CD8-positive, alpha-beta memory T cell (primary cell): ENCODE results near the gene GDF10. TPM values are rescaled to one million over a fixed set of nuclear protein-coding genes. Genes with fewer than 3 reads are reported as not detected.

Source experiments
- CTCF ChIA-PET: fragments of 350-600 bp; sonication (Branson Sonifier 250); formaldehyde crosslinking; loops from one replicate; lab custom pipeline; 2021; ENCODE audit warnings: antibody characterized with exemption; lab: Charles Lee
- POLR2A ChIA-PET: fragments of 350-600 bp; sonication (Branson Sonifier 250); formaldehyde crosslinking; loops from one replicate; lab custom pipeline; 2021; ENCODE audit warnings: antibody characterized with exemption; lab: Charles Lee
- DNase-seq, 5 donors: peaks; one replicate each; pipeline versions ENCODE4 v3.0.0 to v3.0.0-alpha.2; 2020 to 2022; ENCODE audit warnings: mixed read lengths in 1 of 5
- H3K27ac ChIP-seq: one replicate; pipeline ENCODE4 v1.7.0; 2013; ENCODE audit warnings: low read depth, mild to moderate bottlenecking, low read length, moderate library complexity
- H3K27me3 ChIP-seq: 2 replicates; pipeline ENCODE4 v1.7.0; 2013; ENCODE audit warnings: low read length, mild to moderate bottlenecking; ENCODE audit not compliant: insufficient read depth, poor library complexity, severe bottlenecking
- H3K36me3 ChIP-seq: 2 replicates; pipeline ENCODE4 v1.7.0; 2013; ENCODE audit warnings: mild to moderate bottlenecking, low read length, moderate library complexity; ENCODE audit not compliant: insufficient read depth
- H3K4me1 ChIP-seq: 2 replicates; pipeline ENCODE4 v1.7.0; 2013; ENCODE audit warnings: mild to moderate bottlenecking, low read length, moderate library complexity; ENCODE audit not compliant: insufficient read depth
- H3K4me3 ChIP-seq: 2 replicates; pipeline ENCODE4 v1.7.0; 2013; ENCODE audit warnings: mild to moderate bottlenecking, low read length
- H3K9me3 ChIP-seq: 2 replicates; pipeline ENCODE4 v1.7.0; 2013; ENCODE audit warnings: mild to moderate bottlenecking, low read length
- H3K27ac Mint-ChIP-seq, 8 donors: one replicate each; pipeline ENCODE4 v1.8.0; 2020 to 2021; ENCODE audit warnings: mixed read lengths in 8 of 8, mild to moderate bottlenecking in 6 of 8, inconsistent platforms in 3 of 8, moderate library complexity in 3 of 8
- H3K27me3 Mint-ChIP-seq, 2 donors: one replicate each; pipeline ENCODE4 v1.8.0; 2020 to 2021; ENCODE audit warnings: mixed read lengths in 2 of 2, mild to moderate bottlenecking in 1 of 2, moderate library complexity in 1 of 2
- H3K36me3 Mint-ChIP-seq, 3 donors: one replicate each; pipeline ENCODE4 v1.8.0; 2020 to 2021; ENCODE audit warnings: mixed read lengths in 3 of 3, inconsistent platforms in 1 of 3, mild to moderate bottlenecking in 1 of 3
- H3K4me1 Mint-ChIP-seq, 3 donors: one replicate each; pipeline ENCODE4 v1.8.0; 2020 to 2021; ENCODE audit warnings: mixed read lengths in 3 of 3, inconsistent platforms in 1 of 3, mild to moderate bottlenecking in 1 of 3
- H3K4me3 Mint-ChIP-seq, 7 donors: one replicate each; pipeline ENCODE4 v1.8.0; 2020 to 2021; ENCODE audit warnings: mixed read lengths in 7 of 7, mild to moderate bottlenecking in 6 of 7, moderate library complexity in 4 of 7, inconsistent platforms in 2 of 7
- H3K9me3 Mint-ChIP-seq, 5 donors: one replicate each; pipeline ENCODE4 v1.8.0; 2020 to 2022; ENCODE audit warnings: mixed read lengths in 5 of 5, mild to moderate bottlenecking in 3 of 5, moderate library complexity in 2 of 5, inconsistent platforms in 1 of 5
- polyA plus RNA-seq: library from polyadenylated mRNA; unstranded; fragments of 300-500 nt; fragmentation: Illumina TruSeq; gene quantifications from one replicate; pipeline ENCODE4 v1.2.3, GENCODE V29; 2021
- total RNA-seq, 2 experiments: library from RNA; stranded (reverse); gene quantifications; one replicate each; pipeline ENCODE4 v1.2.3, GENCODE V29; 2021

The GDF10 gene
- total and polyA plus RNA-seq, 3 experiments from 2014 or later, result 0.18 to 0.24 (median 0.21) TPM

GRCh38 chr10:47312663-47312995 is 12.6 kb downstream of the GDF10 start:
- H3K36me3 Mint-ChIP-seq, result no peaks in the 10 kb centered on the region
- H3K4me3 Mint-ChIP-seq, result no peak overlapping the region
- CTCF ChIA-PET, result interaction anchor here (0.9 to 10.1 kb wide), 15 partner anchors 9 to 311 kb away, joined by 3 to 236 read pairs (median 7); no protein-coding TSS in a partner anchor
- Histone ChIP-seq H3K4me3 (no peak overlapping the region), H3K9me3 (no peaks in the 10 kb centered on the region), H3K36me3 (no peaks in the 10 kb centered on the region), H3K27me3 (no peaks in the 10 kb centered on the region), H3K4me1 (peaks cover 27% of the 10 kb centered on the region), H3K27ac (no peak overlapping the region)
- H3K27me3 Mint-ChIP-seq, result peaks cover 0 to 1% of the 10 kb centered on the region in 2 donors
- H3K9me3 Mint-ChIP-seq, result no peaks in the 10 kb centered on the region
- peaks cover 18 to 26% (median 20%) of the 10 kb centered on the region in 3 donors for H3K4me1 Mint-ChIP-seq
- H3K27ac Mint-ChIP-seq, result no peak overlapping the region
- DNase-seq, result no peak
- POLR2A ChIA-PET, result no interaction called here

- H3K4me3 Mint-ChIP-seq, result no peak overlapping the region
- Histone ChIP-seq H3K27ac (no peak overlapping the region), H3K4me3 (no peak overlapping the region), H3K9me3 (no peaks in the 10 kb centered on the region), H3K27me3 (no peaks in the 10 kb centered on the region), H3K36me3 (no peaks in the 10 kb centered on the region), H3K4me1 (peaks cover 25% of the 10 kb centered on the region)
- no peak for DNase-seq
- H3K9me3 Mint-ChIP-seq, result no peaks in the 10 kb centered on the region
- POLR2A ChIA-PET, result no interaction called here
- CTCF ChIA-PET, result interaction anchor here (2.0 to 10.1 kb wide), 3 partner anchors 90 to 288 kb away, joined by 7 to 236 read pairs (median 95); no protein-coding TSS in a partner anchor
- H3K4me1 Mint-ChIP-seq, result peaks cover 18 to 22% (median 18%) of the 10 kb centered on the region in 3 donors
- peaks cover 1 to 4% of the 10 kb centered on the region in 2 donors for H3K27me3 Mint-ChIP-seq
- H3K27ac Mint-ChIP-seq, result no peak overlapping the region
- H3K36me3 Mint-ChIP-seq, result no peaks in the 10 kb centered on the region
Observed at GRCh38 chr10:47314416-47314970, 14.5 kb downstream of the GDF10 start.

- ChIA-PET CTCF (interaction anchor here (7.3 to 10.1 kb wide), 2 partner anchors 267 to 289 kb away, joined by 95 to 236 read pairs; no protein-coding TSS in a partner anchor), POLR2A (no interaction called here)
- Mint-ChIP-seq H3K9me3 (no peaks in the 10 kb centered on the region), H3K27ac (no peak overlapping the region), H3K4me1 (peaks cover 17 to 20% (median 18%) of the 10 kb centered on the region in 3 donors), H3K4me3 (no peak overlapping the region), H3K36me3 (no peaks in the 10 kb centered on the region), H3K27me3 (peaks cover 1 to 4% of the 10 kb centered on the region in 2 donors)
- Histone ChIP-seq H3K27me3 (no peaks in the 10 kb centered on the region), H3K4me1 (peaks cover 21% of the 10 kb centered on the region), H3K27ac (no peak overlapping the region), H3K4me3 (no peak overlapping the region), H3K36me3 (no peaks in the 10 kb centered on the region), H3K9me3 (no peaks in the 10 kb centered on the region)
- no peak for DNase-seq
Observed at GRCh38 chr10:47315421-47315820, 15.4 kb downstream of the GDF10 start.

- Mint-ChIP-seq H3K36me3 (no peaks in the 10 kb centered on the region), H3K27me3 (peaks cover 1 to 4% of the 10 kb centered on the region in 2 donors), H3K4me1 (peaks cover 11 to 13% (median 12%) of the 10 kb centered on the region in 3 donors), H3K9me3 (no peaks in the 10 kb centered on the region), H3K27ac (peak overlapping the region in 1 of 8 donors; percentile 27), H3K4me3 (no peak overlapping the region)
- Histone ChIP-seq H3K36me3 (no peaks in the 10 kb centered on the region), H3K27ac (no peak overlapping the region), H3K4me3 (no peak overlapping the region), H3K27me3 (no peaks in the 10 kb centered on the region), H3K9me3 (no peaks in the 10 kb centered on the region), H3K4me1 (peaks cover 14% of the 10 kb centered on the region)
- ChIA-PET POLR2A (no interaction called here), CTCF (interaction anchor here (7.3 to 10.1 kb wide), 2 partner anchors 268 to 289 kb away, joined by 95 to 236 read pairs; no protein-coding TSS in a partner anchor)
- no peak for DNase-seq
Observed at GRCh38 chr10:47316131-47316530, 16.1 kb downstream of the GDF10 start.

- no peak for DNase-seq
- H3K4me3 ChIP-seq, result no peak overlapping the region
- H3K27ac Mint-ChIP-seq, result peak overlapping the region in 1 of 8 donors; percentile 29
- H3K4me1 ChIP-seq, result peaks cover 3% of the 10 kb centered on the region
- H3K4me1 Mint-ChIP-seq, result peaks cover under 1 to 1% (median under 1%) of the 10 kb centered on the region in 3 donors
- no peaks in the 10 kb centered on the region for H3K27me3 ChIP-seq
- H3K4me3 Mint-ChIP-seq, result no peak overlapping the region
- H3K36me3 ChIP-seq, result no peaks in the 10 kb centered on the region
- no peaks in the 10 kb centered on the region for H3K9me3 Mint-ChIP-seq
- peaks cover 1 to 4% of the 10 kb centered on the region in 2 donors for H3K27me3 Mint-ChIP-seq
- CTCF ChIA-PET, result interaction anchor here (1.2 to 10.1 kb wide), 3 partner anchors 23 to 293 kb away, joined by 3 to 236 read pairs (median 4); no protein-coding TSS in a partner anchor
- H3K36me3 Mint-ChIP-seq, result no peaks in the 10 kb centered on the region
- no peak overlapping the region for H3K27ac ChIP-seq
- no peaks in the 10 kb centered on the region for H3K9me3 ChIP-seq
- POLR2A ChIA-PET, result no interaction called here
Observed at GRCh38 chr10:47317251-47317650, 17.3 kb downstream of the GDF10 start.

GRCh38 chr10:47318706-47319105 is 18.7 kb downstream of the GDF10 start:
- no peaks in the 10 kb centered on the region for H3K9me3 Mint-ChIP-seq
- ChIA-PET CTCF (interaction anchor here (1.6 kb wide), 1 partner anchor 294 kb away, joined by 4 read pairs; no protein-coding TSS in a partner anchor), POLR2A (no interaction called here)
- no peaks in the 10 kb centered on the region for H3K36me3 ChIP-seq
- H3K9me3 ChIP-seq, result no peaks in the 10 kb centered on the region
- H3K27ac Mint-ChIP-seq, result peak overlapping the region in 1 of 8 donors; percentile 44
- H3K4me3 Mint-ChIP-seq, result no peak overlapping the region
- no peak overlapping the region for H3K27ac ChIP-seq
- H3K36me3 Mint-ChIP-seq, result no peaks in the 10 kb centered on the region
- no peaks in the 10 kb centered on the region for H3K4me1 Mint-ChIP-seq
- no peak for DNase-seq
- H3K27me3 Mint-ChIP-seq, result peaks cover 1 to 8% of the 10 kb centered on the region in 2 donors
- no peak overlapping the region for H3K4me3 ChIP-seq
- H3K27me3 ChIP-seq, result no peaks in the 10 kb centered on the region
- no peaks in the 10 kb centered on the region for H3K4me1 ChIP-seq

- Histone ChIP-seq H3K27me3 (no peaks in the 10 kb centered on the region), H3K4me1 (no peaks in the 10 kb centered on the region), H3K9me3 (no peaks in the 10 kb centered on the region), H3K27ac (no peak overlapping the region), H3K4me3 (no peak overlapping the region), H3K36me3 (no peaks in the 10 kb centered on the region)
- Mint-ChIP-seq H3K9me3 (no peaks in the 10 kb centered on the region), H3K4me3 (no peak overlapping the region), H3K4me1 (no peaks in the 10 kb centered on the region), H3K27me3 (peaks cover 0 to 8% of the 10 kb centered on the region in 2 donors), H3K27ac (no peak overlapping the region), H3K36me3 (no peaks in the 10 kb centered on the region)
- DNase-seq, result no peak
- ChIA-PET POLR2A (no interaction called here), CTCF (interaction anchor here (1.0 to 1.6 kb wide), 2 partner anchors 8 to 295 kb away, joined by 3 to 4 read pairs; no protein-coding TSS in a partner anchor)
Observed at GRCh38 chr10:47319784-47320183, 19.8 kb downstream of the GDF10 start.

GRCh38 chr10:47320812-47321211 is 20.8 kb downstream of the GDF10 start:
- H3K36me3 ChIP-seq, result no peaks in the 10 kb centered on the region
- H3K4me3 ChIP-seq, result no peak overlapping the region
- H3K27me3 ChIP-seq, result no peaks in the 10 kb centered on the region
- H3K9me3 ChIP-seq, result no peaks in the 10 kb centered on the region
- H3K36me3 Mint-ChIP-seq, result no peaks in the 10 kb centered on the region
- no peaks in the 10 kb centered on the region for H3K4me1 Mint-ChIP-seq
- H3K4me3 Mint-ChIP-seq, result no peak overlapping the region
- H3K27me3 Mint-ChIP-seq, result peaks cover 0 to 8% of the 10 kb centered on the region in 2 donors
- POLR2A ChIA-PET, result no interaction called here
- H3K9me3 Mint-ChIP-seq, result no peaks in the 10 kb centered on the region
- no peak for DNase-seq
- no peak overlapping the region for H3K27ac Mint-ChIP-seq
- no peak overlapping the region for H3K27ac ChIP-seq
- H3K4me1 ChIP-seq, result no peaks in the 10 kb centered on the region
- CTCF ChIA-PET, result interaction anchor here (1.0 kb wide), 1 partner anchor 9 kb away, joined by 3 read pairs; no protein-coding TSS in a partner anchor
